MM.1S (cell line): Measurements from ENCODE around the gene COQ9.

Source experiments
- EZH2 ChIP-seq: fragments of 300-600 bp; sonication (generic); optimal IDR thresholded peaks from 2 replicates; pipeline ENCODE3; 2017; ENCODE audit warnings: low read depth, mild to moderate bottlenecking, antibody characterized with exemption, low read length, mixed read lengths
- TF ChIP-seq, protein P1 (sequence below): fragments of 300-600 bp; sonication (generic); IDR thresholded peaks from 2 replicates; pipeline ENCODE4 v1.5.1; 2016; ENCODE audit warnings: antibody characterized with exemption, low read length, mixed read lengths

DNA sequence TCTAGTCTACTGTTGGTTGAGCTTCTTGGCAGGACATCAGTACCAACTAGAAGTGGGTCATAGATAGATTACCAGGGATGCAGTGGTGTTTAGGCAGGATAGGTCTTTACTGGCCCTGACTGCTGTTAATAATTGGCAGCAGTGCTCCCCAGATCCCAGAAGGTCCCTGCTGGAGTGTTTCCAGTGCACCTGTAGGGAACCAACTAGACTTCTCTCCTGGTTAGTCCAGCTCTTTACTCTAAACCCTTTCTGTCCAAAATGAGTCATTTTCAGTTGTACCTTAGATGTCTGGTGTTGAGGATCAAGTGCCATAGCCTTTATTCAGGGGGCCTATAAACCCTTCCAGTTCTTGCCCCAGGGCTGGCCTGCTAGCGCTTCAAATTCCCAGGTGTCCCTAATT, 23.9 kb downstream of the COQ9 start:
- TF ChIP-seq, protein P1, sequence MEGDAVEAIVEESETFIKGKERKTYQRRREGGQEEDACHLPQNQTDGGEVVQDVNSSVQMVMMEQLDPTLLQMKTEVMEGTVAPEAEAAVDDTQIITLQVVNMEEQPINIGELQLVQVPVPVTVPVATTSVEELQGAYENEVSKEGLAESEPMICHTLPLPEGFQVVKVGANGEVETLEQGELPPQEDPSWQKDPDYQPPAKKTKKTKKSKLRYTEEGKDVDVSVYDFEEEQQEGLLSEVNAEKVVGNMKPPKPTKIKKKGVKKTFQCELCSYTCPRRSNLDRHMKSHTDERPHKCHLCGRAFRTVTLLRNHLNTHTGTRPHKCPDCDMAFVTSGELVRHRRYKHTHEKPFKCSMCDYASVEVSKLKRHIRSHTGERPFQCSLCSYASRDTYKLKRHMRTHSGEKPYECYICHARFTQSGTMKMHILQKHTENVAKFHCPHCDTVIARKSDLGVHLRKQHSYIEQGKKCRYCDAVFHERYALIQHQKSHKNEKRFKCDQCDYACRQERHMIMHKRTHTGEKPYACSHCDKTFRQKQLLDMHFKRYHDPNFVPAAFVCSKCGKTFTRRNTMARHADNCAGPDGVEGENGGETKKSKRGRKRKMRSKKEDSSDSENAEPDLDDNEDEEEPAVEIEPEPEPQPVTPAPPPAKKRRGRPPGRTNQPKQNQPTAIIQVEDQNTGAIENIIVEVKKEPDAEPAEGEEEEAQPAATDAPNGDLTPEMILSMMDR = no peak
- TF ChIP-seq EZH2 = no peak
